ENCODE results near the gene ATP1B4. TPM values are rescaled to one million over a fixed set of nuclear protein-coding genes. Genes with fewer than 3 reads are reported as not detected.

Gene ATP1B4
- total RNA-seq, 2 donors from 2014 or later, result not detected

DNA sequence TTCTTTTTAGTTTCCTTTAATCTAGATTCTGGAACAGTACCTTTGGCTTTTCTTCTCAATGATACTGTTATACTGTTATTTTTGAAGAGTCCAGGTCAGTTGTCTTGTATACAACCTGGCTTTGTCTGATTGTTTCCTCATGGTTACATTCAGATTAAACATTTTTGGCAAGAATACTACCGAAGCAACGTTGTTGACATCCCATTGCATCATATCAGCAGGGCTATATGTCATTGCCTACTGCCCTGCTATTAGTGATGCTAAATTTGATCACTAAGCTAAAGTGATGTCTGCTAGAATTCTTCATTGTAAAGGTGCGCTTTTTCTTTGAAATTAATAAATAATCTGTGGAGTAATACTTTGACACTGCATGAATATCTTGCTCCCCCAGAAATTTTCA, 5.8 kb upstream of the ATP1B4 start:
- ATAC-seq (no peak), DNase-seq (ENCODE audit: low spot score) (no peak)
- H3K4me3 Mint-ChIP-seq, result no peak overlapping the region
- H3K27ac Mint-ChIP-seq, result no peak overlapping the region
- no peaks in the 10 kb centered on the region for H3K36me3 Mint-ChIP-seq
- peaks cover 0 to 6% of the 10 kb centered on the region in 2 donors for H3K27me3 Mint-ChIP-seq
- H3K9me3 Mint-ChIP-seq, result no peaks in the 10 kb centered on the region
- H3K4me1 Mint-ChIP-seq (ENCODE audit: low read depth in 2 of 2), result no peaks in the 10 kb centered on the region

DNA sequence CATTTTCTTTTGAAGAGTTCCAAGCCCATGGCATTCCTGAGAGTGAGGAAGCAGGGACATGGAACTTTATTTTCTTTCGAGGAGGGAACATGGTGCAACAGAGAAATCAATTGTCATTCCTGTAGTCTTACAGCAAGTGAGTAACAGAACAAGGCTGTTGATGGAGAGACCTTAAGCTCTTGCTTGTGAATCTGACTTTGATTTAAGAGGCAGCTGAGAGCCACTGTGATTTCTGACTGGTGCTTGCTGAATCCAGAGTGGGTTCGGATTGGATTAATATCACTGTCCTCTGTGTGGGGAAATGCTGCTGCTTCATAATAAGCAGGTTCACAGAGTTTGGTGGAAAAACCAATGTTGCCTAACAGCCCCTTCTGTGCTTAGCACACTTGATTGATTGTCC, 4.7 kb upstream of the ATP1B4 start:
- Mint-ChIP-seq H3K4me1 (ENCODE audit: low read depth in 2 of 2) (no peaks in the 10 kb centered on the region), H3K27ac (no peak overlapping the region), H3K9me3 (no peaks in the 10 kb centered on the region), H3K4me3 (no peak overlapping the region), H3K36me3 (no peaks in the 10 kb centered on the region), H3K27me3 (peaks cover 0 to 9% of the 10 kb centered on the region in 2 donors)
- no peak for ATAC-seq
- DNase-seq (ENCODE audit: low spot score), result no peak

GRCh38 chrX:120358737-120359456, 3.0 kb upstream of the ATP1B4 start:
- H3K9me3 Mint-ChIP-seq, result no peaks in the 10 kb centered on the region
- no peaks in the 10 kb centered on the region for H3K36me3 Mint-ChIP-seq
- no peak for DNase-seq (ENCODE audit: low spot score)
- H3K4me3 Mint-ChIP-seq, result no peak overlapping the region
- no peaks in the 10 kb centered on the region for H3K4me1 Mint-ChIP-seq (ENCODE audit: low read depth in 2 of 2)
- H3K27me3 Mint-ChIP-seq, result peaks cover 0 to 10% of the 10 kb centered on the region in 2 donors
- no peak for ATAC-seq
- H3K27ac Mint-ChIP-seq, result no peak overlapping the region

- DNase-seq (ENCODE audit: low spot score) (no peak), ATAC-seq (peak in 1 of 2 donors; percentile 40)
- no peaks in the 10 kb centered on the region for H3K9me3 Mint-ChIP-seq
- H3K27ac Mint-ChIP-seq, result no peak overlapping the region
- H3K4me3 Mint-ChIP-seq, result no peak overlapping the region
- H3K27me3 Mint-ChIP-seq, result peaks cover 5 to 11% of the 10 kb centered on the region in 2 donors
- H3K36me3 Mint-ChIP-seq, result no peaks in the 10 kb centered on the region
- H3K4me1 Mint-ChIP-seq (ENCODE audit: low read depth in 2 of 2), result no peaks in the 10 kb centered on the region
Observed at GRCh38 chrX:120365320-120365719, 3.4 kb downstream of the ATP1B4 start.

GRCh38 chrX:120365968-120366367, 4.1 kb downstream of the ATP1B4 start:
- no peak for DNase-seq (ENCODE audit: low spot score)
- no peak overlapping the region for H3K4me3 Mint-ChIP-seq
- H3K27me3 Mint-ChIP-seq, result peaks cover 5 to 13% of the 10 kb centered on the region in 2 donors
- H3K9me3 Mint-ChIP-seq, result no peaks in the 10 kb centered on the region
- H3K4me1 Mint-ChIP-seq (ENCODE audit: low read depth in 2 of 2), result no peaks in the 10 kb centered on the region
- no peak for ATAC-seq
- H3K27ac Mint-ChIP-seq, result no peak overlapping the region
- no peaks in the 10 kb centered on the region for H3K36me3 Mint-ChIP-seq

GRCh38 chrX:120366794-120367193, 4.9 kb downstream of the ATP1B4 start:
- no peak overlapping the region for H3K27ac Mint-ChIP-seq
- no peak for DNase-seq (ENCODE audit: low spot score)
- H3K27me3 Mint-ChIP-seq, result peaks cover 5 to 9% of the 10 kb centered on the region in 2 donors
- no peak for ATAC-seq
- no peak overlapping the region for H3K4me3 Mint-ChIP-seq
- H3K4me1 Mint-ChIP-seq (ENCODE audit: low read depth in 2 of 2), result no peaks in the 10 kb centered on the region
- H3K36me3 Mint-ChIP-seq, result no peaks in the 10 kb centered on the region
- H3K9me3 Mint-ChIP-seq, result no peaks in the 10 kb centered on the region

DNA sequence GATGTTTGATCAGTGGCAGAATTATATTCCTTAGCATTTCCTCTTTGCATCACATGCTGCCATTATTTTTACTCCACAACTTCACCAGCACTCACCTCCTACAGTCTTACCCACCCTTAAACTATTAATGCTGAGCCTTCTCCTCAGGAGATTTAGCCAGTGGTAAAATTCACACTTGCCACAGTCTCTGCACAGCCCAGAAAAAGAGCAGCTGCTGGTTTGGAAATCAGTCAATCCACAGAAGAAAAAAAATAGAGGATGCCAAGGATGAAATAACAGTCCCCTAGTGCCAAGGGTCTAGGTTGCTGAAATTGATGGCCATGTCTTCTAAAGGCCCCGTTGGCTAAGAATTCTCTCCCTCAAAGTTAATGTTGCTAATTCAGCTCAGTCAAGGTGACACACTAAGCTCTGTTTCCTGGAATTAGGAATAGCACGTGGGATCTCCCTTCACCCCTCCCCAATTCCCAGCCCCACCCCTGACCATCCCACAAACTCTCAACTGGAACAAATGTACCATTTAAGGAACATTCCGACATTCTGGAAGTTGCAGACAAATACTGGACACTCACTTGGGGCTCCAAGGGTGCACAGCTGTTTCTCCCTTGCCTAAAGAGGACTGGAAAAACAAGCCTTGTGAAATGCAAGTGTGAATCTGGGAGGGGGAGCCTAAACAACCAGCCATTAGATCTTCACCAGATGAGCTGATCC, 5.7 kb downstream of the ATP1B4 start:
- H3K9me3 Mint-ChIP-seq, result no peaks in the 10 kb centered on the region
- DNase-seq (ENCODE audit: low spot score) (no peak), ATAC-seq (no peak)
- H3K27me3 Mint-ChIP-seq, result peaks cover 5 to 9% of the 10 kb centered on the region in 2 donors
- no peak overlapping the region for H3K27ac Mint-ChIP-seq
- no peaks in the 10 kb centered on the region for H3K4me1 Mint-ChIP-seq (ENCODE audit: low read depth in 2 of 2)
- no peaks in the 10 kb centered on the region for H3K36me3 Mint-ChIP-seq
- no peak overlapping the region for H3K4me3 Mint-ChIP-seq

- Mint-ChIP-seq H3K4me3 (no peak overlapping the region), H3K27me3 (peaks cover 0 to 7% of the 10 kb centered on the region in 2 donors), H3K27ac (no peak overlapping the region), H3K36me3 (no peaks in the 10 kb centered on the region), H3K4me1 (ENCODE audit: low read depth in 2 of 2) (no peaks in the 10 kb centered on the region), H3K9me3 (no peaks in the 10 kb centered on the region)
- no peak for ATAC-seq
- DNase-seq (ENCODE audit: low spot score), result no peak
Observed at GRCh38 chrX:120372667-120373370, 10.9 kb downstream of the ATP1B4 start.

DNA sequence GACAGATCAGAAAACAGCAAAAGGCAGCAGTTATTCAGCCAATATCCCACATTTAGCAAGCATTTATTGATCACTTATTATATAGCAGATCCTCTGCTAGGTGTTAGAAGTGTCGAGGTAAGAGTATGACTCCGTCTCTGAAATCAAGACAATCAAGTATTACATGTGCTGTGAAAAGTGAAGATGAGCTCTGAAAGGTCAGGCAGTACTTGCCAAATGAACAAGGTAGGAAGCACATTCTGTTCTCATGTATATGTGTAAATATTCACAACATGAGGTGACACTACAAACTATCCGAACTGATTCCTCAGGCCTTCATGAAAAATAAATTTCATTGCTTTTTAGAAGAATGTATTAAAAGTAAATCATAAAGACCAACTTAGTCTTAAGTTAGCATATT, 15.3 kb downstream of the ATP1B4 start:
- no peak for DNase-seq (ENCODE audit: low spot score)
- Mint-ChIP-seq H3K4me3 (no peak overlapping the region), H3K36me3 (no peaks in the 10 kb centered on the region), H3K9me3 (no peaks in the 10 kb centered on the region), H3K27me3 (peaks cover 9 to 14% of the 10 kb centered on the region in 2 donors), H3K4me1 (ENCODE audit: low read depth in 2 of 2) (no peaks in the 10 kb centered on the region), H3K27ac (no peak overlapping the region)
- no peak for ATAC-seq

DNA sequence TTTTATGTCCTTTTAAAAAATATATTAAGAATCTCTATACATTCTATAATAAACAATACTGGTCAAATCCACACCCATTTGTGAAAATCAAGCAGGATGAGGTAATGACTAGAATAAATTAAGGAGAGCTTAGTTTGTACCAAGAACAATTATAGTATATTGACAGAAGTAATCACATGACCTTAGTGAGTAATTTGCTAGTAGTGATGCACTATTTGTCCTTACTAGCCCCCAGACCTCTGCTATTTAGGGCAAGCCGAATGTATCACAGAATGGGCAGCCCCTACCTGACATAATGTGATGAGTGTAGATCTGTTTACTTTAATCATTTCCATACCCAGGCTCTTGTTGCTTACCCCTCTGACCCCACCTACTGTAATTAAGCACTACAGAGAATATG, 15.8 kb downstream of the ATP1B4 start:
- DNase-seq (ENCODE audit: low spot score) (no peak), ATAC-seq (no peak)
- H3K36me3 Mint-ChIP-seq, result no peaks in the 10 kb centered on the region
- H3K9me3 Mint-ChIP-seq, result no peaks in the 10 kb centered on the region
- H3K27ac Mint-ChIP-seq, result no peak overlapping the region
- no peaks in the 10 kb centered on the region for H3K4me1 Mint-ChIP-seq (ENCODE audit: low read depth in 2 of 2)
- H3K4me3 Mint-ChIP-seq, result no peak overlapping the region
- peaks cover 9 to 14% of the 10 kb centered on the region in 2 donors for H3K27me3 Mint-ChIP-seq

DNA sequence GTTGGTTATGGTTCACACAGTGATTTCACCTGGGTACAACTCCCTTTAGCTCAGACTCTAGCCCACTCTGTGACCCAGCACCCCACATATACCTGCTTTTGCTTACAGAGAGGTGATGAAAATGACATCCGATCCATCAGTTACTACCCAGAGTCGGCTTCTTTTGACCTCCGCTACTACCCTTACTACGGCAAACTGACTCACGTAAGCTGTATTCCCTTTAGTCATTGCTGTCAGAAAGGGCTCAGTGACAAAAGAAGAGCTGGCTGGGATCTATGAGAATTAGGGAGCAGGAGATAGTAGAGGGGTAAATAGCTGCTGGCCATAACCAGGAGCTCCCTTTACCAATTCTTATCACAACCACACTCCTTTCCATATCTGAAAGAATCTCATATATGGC, 16.7 kb downstream of the ATP1B4 start:
- ATAC-seq, result no peak
- Mint-ChIP-seq H3K4me1 (ENCODE audit: low read depth in 2 of 2) (no peaks in the 10 kb centered on the region), H3K27me3 (peaks cover 9 to 17% of the 10 kb centered on the region in 2 donors), H3K36me3 (no peaks in the 10 kb centered on the region), H3K4me3 (no peak overlapping the region), H3K9me3 (no peaks in the 10 kb centered on the region), H3K27ac (no peak overlapping the region)
- DNase-seq (ENCODE audit: low spot score), result no peak

GRCh38 chrX:120379937-120380681, 18.2 kb downstream of the ATP1B4 start:
- Mint-ChIP-seq H3K27ac (no peak overlapping the region), H3K27me3 (peaks cover 9 to 12% of the 10 kb centered on the region in 2 donors), H3K4me1 (ENCODE audit: low read depth in 2 of 2) (no peaks in the 10 kb centered on the region), H3K4me3 (no peak overlapping the region), H3K36me3 (no peaks in the 10 kb centered on the region), H3K9me3 (no peaks in the 10 kb centered on the region)
- no peak for DNase-seq (ENCODE audit: low spot score)
- no peak for ATAC-seq

DNA sequence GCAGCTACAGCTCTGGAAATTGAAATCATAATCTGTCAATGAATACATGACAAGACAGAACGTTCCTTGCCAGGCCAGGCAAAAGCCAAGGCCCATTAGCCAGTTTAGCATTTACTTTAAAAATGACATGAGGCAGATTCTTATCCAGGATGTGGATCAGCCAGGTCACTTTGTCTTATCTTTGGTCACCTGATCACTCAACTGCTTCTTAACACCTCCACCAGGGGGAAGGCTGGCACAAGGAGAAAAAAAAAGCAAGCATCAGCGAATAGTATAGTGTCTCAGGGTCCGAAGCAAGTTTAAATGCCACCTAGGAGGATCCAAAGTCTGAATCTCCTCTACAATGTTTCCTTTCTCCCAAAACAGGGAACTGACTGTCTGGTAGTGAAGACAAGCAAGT, 18.8 kb downstream of the ATP1B4 start:
- peaks cover 9 to 12% of the 10 kb centered on the region in 2 donors for H3K27me3 Mint-ChIP-seq
- no peaks in the 10 kb centered on the region for H3K9me3 Mint-ChIP-seq
- no peak overlapping the region for H3K4me3 Mint-ChIP-seq
- no peaks in the 10 kb centered on the region for H3K4me1 Mint-ChIP-seq (ENCODE audit: low read depth in 2 of 2)
- H3K36me3 Mint-ChIP-seq, result no peaks in the 10 kb centered on the region
- no peak overlapping the region for H3K27ac Mint-ChIP-seq
- ATAC-seq (no peak), DNase-seq (ENCODE audit: low spot score) (no peak)

Data from natural killer cell treated with Interleukin-12 subunit alpha and Interleukin-12 subunit beta and Interleukin-15 and Interleukin-18, amount 100 ng/mL, for 72 hours (primary cell).